A549 (cell line): ENCODE results near the gene WASF2. TPM values are rescaled to one million over a fixed set of nuclear protein-coding genes. Genes with fewer than 3 reads are reported as not detected.
A peak's percentile ranks its signal among the peaks of the same experiment; 100 is the strongest.

Experiments used
- ATAC-seq, 2 experiments: fragments of 200-7000 bp in 1 of 2; fragments of >200 bp in 1 of 2; cut with Nextera tagmentation in 1 of 2; cut with Tn5 transposase in 1 of 2; 3 replicates each; pipeline versions ENCODE4 v1.8.0 to v1.9.1; 2018 to 2020; ENCODE audit warnings: mild to moderate bottlenecking in 1 of 2, moderate library complexity in 1 of 2
- CTCF ChIA-PET: fragments of 300-600 bp; sonication (Branson Sonifier 250); formaldehyde crosslinking; extraction: SDS; loops from one replicate; lab custom pipeline; 2021; ENCODE audit warnings: antibody characterized with exemption, inconsistent platforms; lab: Yijun Ruan, JAX
- POLR2A ChIA-PET: fragments of 350-600 bp; formaldehyde crosslinking; extraction: SDS; loops from one replicate; lab custom pipeline; 2021; ENCODE audit warnings: antibody characterized with exemption, inconsistent platforms; lab: Yijun Ruan, JAX
- DNase-seq, 2 experiments: peaks; one replicate each; pipeline versions ENCODE4 v3.0.0 to v3.0.0-alpha.2; 2011 to 2016; ENCODE audit warnings: low read depth in 1 of 2, low spot score in 1 of 2
- FAIRE-seq: peaks from 2 replicates; lab custom pipeline; 2011; peaks lifted over from hg19 to GRCh38; lab: Jason Lieb, UNC
- H3K27ac ChIP-seq, 2 experiments: fragments of >200 bp; sonication (Bioruptor Twin); formaldehyde crosslinking; 3 replicates each; pipeline ENCODE4 v1.5.1; 2016 to 2017
- H3K4me1 ChIP-seq: fragments of >200 bp; sonication (Bioruptor Twin); formaldehyde crosslinking; 3 replicates; pipeline ENCODE4 v1.6.1; 2016
- H3K4me2 ChIP-seq: fragments of >200 bp; sonication (Bioruptor Twin); formaldehyde crosslinking; 3 replicates; pipeline ENCODE4 v1.6.1; 2016
- H3K4me3 ChIP-seq: fragments of >200 bp; sonication (Bioruptor Twin); formaldehyde crosslinking; 3 replicates; pipeline ENCODE4 v1.5.1; 2016
- H3K9me3 ChIP-seq: fragments of >200 bp; sonication (Bioruptor Twin); formaldehyde crosslinking; 3 replicates; pipeline ENCODE4 v1.6.1; 2016
- BCL3 ChIP-seq: fragments of >200 bp; sonication (Bioruptor Twin); formaldehyde crosslinking; IDR thresholded peaks from 3 replicates; pipeline ENCODE4 v1.6.1; 2016
- BHLHE40 ChIP-seq: IDR thresholded peaks from 2 replicates; pipeline ENCODE4 v1.6.1; 2012; ENCODE audit warnings: low read depth, low read length, inconsistent platforms
- CBX2 ChIP-seq: fragments of 200-600 bp; sonication (generic); IDR thresholded peaks from 2 replicates; pipeline ENCODE4 v1.6.1; 2016; ENCODE audit warnings: low read depth, mild to moderate bottlenecking, borderline replicate concordance
- FOSL2 ChIP-seq, 2 experiments: fragments of 450-650 bp in 1 of 2; fragments of >200 bp in 1 of 2; sonication (Bioruptor Twin) in 1 of 2; formaldehyde crosslinking; IDR thresholded peaks; 2 replicates each; pipeline versions ENCODE4 v1.5.0 to v1.6.1; 2016 to 2020; ENCODE audit warnings: mild to moderate bottlenecking in 1 of 2, moderate library complexity in 1 of 2
- HEYL ChIP-seq: fragments of 250-450 bp; sonication (Bioruptor Pico); IDR thresholded peaks from 2 replicates; pipeline ENCODE4 v1.8.0; 2021; ENCODE audit warnings: mild to moderate bottlenecking, moderate library complexity
- HOXB5 ChIP-seq: fragments of 250-450 bp; sonication (Bioruptor Pico); IDR thresholded peaks from 2 replicates; pipeline ENCODE4 v1.5.0; 2020; ENCODE audit warnings: mild to moderate bottlenecking, moderate library complexity
- JUN ChIP-seq, 2 experiments: fragments of >200 bp; sonication (Bioruptor Twin); formaldehyde crosslinking; IDR thresholded peaks; 2 replicates in 1 of 2; 3 replicates in 1 of 2; pipeline ENCODE4 v1.6.1; 2016 to 2017
- NFE2L2 ChIP-seq: fragments of 150-350 bp; conservative IDR thresholded peaks from 2 replicates; pipeline ENCODE4 v1.6.1; 2014; ENCODE audit warnings: low read length
- NPAS2 ChIP-seq: fragments of 250-450 bp; sonication (Bioruptor Pico); IDR thresholded peaks from 2 replicates; pipeline ENCODE4 v1.8.0; 2022; ENCODE audit warnings: mild to moderate bottlenecking, moderate library complexity, borderline replicate concordance
- RARB ChIP-seq: fragments of 250-450 bp; sonication (Bioruptor Pico); IDR thresholded peaks from 2 replicates; pipeline ENCODE4 v1.8.0; 2021; ENCODE audit warnings: mild to moderate bottlenecking, moderate library complexity
- SMC3 ChIP-seq: fragments of >200 bp; sonication (Bioruptor Twin); formaldehyde crosslinking; IDR thresholded peaks from 3 replicates; pipeline ENCODE4 v1.6.1; 2018; ENCODE audit warnings: inconsistent platforms
- TP53 ChIP-seq: fragments of 250-450 bp; sonication (Bioruptor Pico); IDR thresholded peaks from 2 replicates; pipeline ENCODE4 v1.5.0; 2021; ENCODE audit warnings: mild to moderate bottlenecking, moderate library complexity
- ZC3H11A ChIP-seq: fragments of 450-650 bp; IDR thresholded peaks from 2 replicates; pipeline ENCODE4 v1.6.1; 2014; ENCODE audit warnings: antibody characterized with exemption, mild to moderate bottlenecking
- ZFP36 ChIP-seq: fragments of 450-650 bp; IDR thresholded peaks from 2 replicates; pipeline ENCODE4 v1.6.1; 2014; ENCODE audit warnings: borderline replicate concordance; ENCODE audit not compliant: partially characterized antibody
- ZNF302 ChIP-seq: fragments of 250-450 bp; sonication (Bioruptor Pico); IDR thresholded peaks from 2 replicates; pipeline ENCODE4 v1.9.0; 2021; ENCODE audit warnings: inconsistent platforms, mild to moderate bottlenecking, moderate library complexity
- WGBS: methylation state at CpG from one replicate; pipeline ENCODE4 v1.1.6; 2017; ENCODE audit errors: missing lambda C conversion rate; 5-methylcytosine and 5-hydroxymethylcytosine counted together
- polyA plus RNA-seq, 4 experiments: library from polyadenylated mRNA; depleted of rRNA in 3 of 4; stranded (reverse); fragments of >200 nt; fragmentation: RNase III in 1 of 4; extraction: RNeasy Plus Mini Kit Qiagen cat#74134 plus additional on column Dnase treatment in 1 of 4; gene quantifications; 2 replicates in 3 of 4; 3 replicates in 1 of 4; pipeline ENCODE4 v1.2.3, GENCODE V29; 2011 to 2017
- TF ChIP-seq, protein P1 (sequence below): IDR thresholded peaks from 2 replicates; pipeline ENCODE4 v1.6.1; 2012; ENCODE audit warnings: low read depth, borderline replicate concordance
- TF ChIP-seq, protein P2 (sequence below): fragments of 250-450 bp; sonication (Bioruptor Pico); IDR thresholded peaks from 2 replicates; pipeline ENCODE4 v1.5.0; 2021; ENCODE audit warnings: mild to moderate bottlenecking, moderate library complexity, borderline replicate concordance

The WASF2 gene
- polyA plus RNA-seq, 2 of the 4 experiments (the other 2 are of a cell fraction), result 22.7 to 44.9 TPM

GRCh38 chr1:27509127-27510080 is 19.4 kb upstream of the WASF2 start (continued):
- no peak for TF ChIP-seq CBX2

DNA sequence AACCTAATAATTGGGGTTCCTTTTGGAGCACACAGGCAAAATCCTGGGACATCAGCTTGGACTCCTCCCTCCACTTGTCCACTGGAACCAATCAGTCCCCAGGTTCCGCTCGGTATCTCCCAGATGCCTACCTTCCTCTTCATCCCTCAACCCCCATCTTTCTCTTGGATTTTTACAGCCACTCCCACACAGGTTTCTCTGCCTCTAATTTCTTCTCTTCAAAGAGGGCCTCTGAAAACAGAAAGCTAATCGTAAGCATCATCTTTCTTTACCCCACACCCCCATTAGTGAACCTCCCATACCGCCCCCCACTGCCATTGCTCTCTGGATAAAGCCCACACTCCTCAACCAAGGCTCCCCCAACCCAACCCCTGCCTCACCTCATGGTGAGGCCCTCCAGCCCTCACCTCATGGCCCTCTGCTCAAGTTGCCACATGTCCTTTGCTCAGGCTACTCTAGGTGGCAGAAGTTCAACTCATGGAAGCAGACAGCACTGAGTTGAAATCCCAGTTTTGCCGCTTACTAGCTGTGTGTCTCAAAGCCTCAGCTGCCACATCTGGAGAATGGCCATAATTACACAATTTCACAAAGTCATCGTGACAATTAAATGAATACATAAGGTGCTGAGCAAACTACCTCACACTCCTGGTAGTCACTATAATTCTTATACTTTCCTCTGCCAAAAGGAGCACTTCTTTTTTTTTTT is 18.1 kb upstream of the WASF2 start:
- no peaks in the 10 kb centered on the region for H3K9me3 ChIP-seq
- peak in 1 of 2 experiments; percentile 56 for DNase-seq
- no peak overlapping the region for H3K4me2 ChIP-seq
- peak; percentile 62 to 76; a peak in 5 of 6 replicates for ATAC-seq
- 84% methylated on average over 6 of the region's 6 CpGs for WGBS
- no peak overlapping the region for H3K27ac ChIP-seq
- no peak for FAIRE-seq
- POLR2A ChIA-PET, result no interaction called here
- H3K4me1 ChIP-seq, result peaks cover 12% of the 10 kb centered on the region
- TF ChIP-seq HEYL, result no peak
- TF ChIP-seq NFE2L2, result peak; percentile 35; the same call in 1 of the 2 replicates
- H3K4me3 ChIP-seq, result no peak overlapping the region
- CTCF ChIA-PET, result interaction anchor here (0.7 to 1.8 kb wide), 8 partner anchors 8 to 99 kb away, joined by 3 to 5 read pairs (median 4); no protein-coding TSS in a partner anchor

GRCh38 chr1:27506703-27507102 is 16.7 kb upstream of the WASF2 start:
- no peak overlapping the region for H3K27ac ChIP-seq
- H3K4me1 ChIP-seq, result peaks cover 12% of the 10 kb centered on the region
- no peak for ATAC-seq
- 98% methylated on average over 6 of the region's 6 CpGs for WGBS
- H3K9me3 ChIP-seq, result no peaks in the 10 kb centered on the region
- ChIA-PET CTCF (interaction anchor here (0.9 to 1.4 kb wide), 2 partner anchors 15 to 100 kb away, joined by 3 read pairs; no protein-coding TSS in a partner anchor), POLR2A (no interaction called here)
- no peak overlapping the region for H3K4me3 ChIP-seq
- FAIRE-seq, result no peak
- DNase-seq, result no peak
- no peak overlapping the region for H3K4me2 ChIP-seq
- TF ChIP-seq, protein P1, sequence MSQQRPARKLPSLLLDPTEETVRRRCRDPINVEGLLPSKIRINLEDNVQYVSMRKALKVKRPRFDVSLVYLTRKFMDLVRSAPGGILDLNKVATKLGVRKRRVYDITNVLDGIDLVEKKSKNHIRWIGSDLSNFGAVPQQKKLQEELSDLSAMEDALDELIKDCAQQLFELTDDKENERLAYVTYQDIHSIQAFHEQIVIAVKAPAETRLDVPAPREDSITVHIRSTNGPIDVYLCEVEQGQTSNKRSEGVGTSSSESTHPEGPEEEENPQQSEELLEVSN, result no peak
- no peak for TF ChIP-seq NPAS2 (CRISPR knock-in tag)
- TF ChIP-seq, protein P2, sequence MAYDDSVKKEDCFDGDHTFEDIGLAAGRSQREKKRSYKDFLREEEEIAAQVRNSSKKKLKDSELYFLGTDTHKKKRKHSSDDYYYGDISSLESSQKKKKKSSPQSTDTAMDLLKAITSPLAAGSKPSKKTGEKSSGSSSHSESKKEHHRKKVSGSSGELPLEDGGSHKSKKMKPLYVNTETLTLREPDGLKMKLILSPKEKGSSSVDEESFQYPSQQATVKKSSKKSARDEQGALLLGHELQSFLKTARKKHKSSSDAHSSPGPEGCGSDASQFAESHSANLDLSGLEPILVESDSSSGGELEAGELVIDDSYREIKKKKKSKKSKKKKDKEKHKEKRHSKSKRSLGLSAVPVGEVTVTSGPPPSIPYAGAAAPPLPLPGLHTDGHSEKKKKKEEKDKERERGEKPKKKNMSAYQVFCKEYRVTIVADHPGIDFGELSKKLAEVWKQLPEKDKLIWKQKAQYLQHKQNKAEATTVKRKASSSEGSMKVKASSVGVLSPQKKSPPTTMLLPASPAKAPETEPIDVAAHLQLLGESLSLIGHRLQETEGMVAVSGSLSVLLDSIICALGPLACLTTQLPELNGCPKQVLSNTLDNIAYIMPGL (CRISPR knock-in tag), result no peak
- TF ChIP-seq JUN (IDR thresholded peaks at IDR 0.05), result no peak
- no peak for TF ChIP-seq ZC3H11A
- no peak for TF ChIP-seq BHLHE40
- TF ChIP-seq SMC3, result no peak
- TF ChIP-seq FOSL2 (IDR thresholded peaks at IDR 0.05), result no peak
- TF ChIP-seq FOSL2 (CRISPR knock-in tag; IDR thresholded peaks at IDR 0.05), result no peak
- TF ChIP-seq ZFP36, result no peak
- no peak for TF ChIP-seq BCL3
- TF ChIP-seq RARB, result no peak
- no peak for TF ChIP-seq HOXB5 (CRISPR knock-in tag)
- no peak for TF ChIP-seq ZNF302 (CRISPR knock-in tag)
- no peak for TF ChIP-seq TP53 (CRISPR knock-in tag)
